HG02938 (cell line): ENCODE results near the gene MRO.
"Not testable (repeated sequence)": the region's sequence is repeated elsewhere in the genome, so short reads cannot be mapped to it uniquely, and the experiment has no call there.

Source experiments
- ATAC-seq: cut with Tn5 transposase; IDR thresholded peaks from one replicate; pipeline ENCODE4 v1.9.1; 2021; ENCODE audit warnings: mild to moderate bottlenecking, moderate library complexity; ENCODE audit not compliant: unreplicated experiment

The MRO gene

GRCh38 chr18:50819728-50820378 is at the start of gene MRO:
TSS of gene MRO (minus strand) at chr18:50820016. CDS start at chr18:50809400, 10,616 bp downstream.
- peak; percentile 95 for ATAC-seq

- no peak for ATAC-seq
Observed at GRCh38 chr18:50869150-50869549, 49.3 kb upstream of the MRO start.

- ATAC-seq: no peak
Observed at GRCh38 chr18:50866765-50867164, 46.9 kb upstream of the MRO start.

DNA sequence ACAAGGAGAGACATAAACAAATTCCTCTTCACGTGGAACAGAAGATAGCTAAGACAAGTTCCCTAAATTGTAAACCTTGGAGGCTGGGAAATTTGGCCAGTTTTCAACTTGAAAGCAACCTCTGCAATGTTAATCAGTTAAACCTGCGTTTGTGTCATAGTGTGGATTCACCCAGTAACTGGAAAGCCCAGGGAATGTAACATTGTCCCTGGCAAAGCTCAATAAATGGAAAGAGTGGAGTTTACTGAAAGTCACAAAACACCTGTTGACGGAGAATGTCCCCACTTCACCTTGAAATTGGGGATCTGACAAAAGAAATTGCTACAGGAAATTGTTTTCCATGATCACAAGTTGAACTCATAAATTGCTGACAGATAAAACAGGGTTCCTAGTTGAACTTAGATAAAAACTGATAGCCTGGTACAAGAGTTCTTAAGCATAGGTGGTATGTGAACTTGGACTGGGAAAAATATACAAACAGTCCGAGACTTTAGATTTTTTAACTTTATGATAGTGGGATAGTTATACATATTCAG is 44.1 kb upstream of the MRO start:
- ATAC-seq: no peak

DNA sequence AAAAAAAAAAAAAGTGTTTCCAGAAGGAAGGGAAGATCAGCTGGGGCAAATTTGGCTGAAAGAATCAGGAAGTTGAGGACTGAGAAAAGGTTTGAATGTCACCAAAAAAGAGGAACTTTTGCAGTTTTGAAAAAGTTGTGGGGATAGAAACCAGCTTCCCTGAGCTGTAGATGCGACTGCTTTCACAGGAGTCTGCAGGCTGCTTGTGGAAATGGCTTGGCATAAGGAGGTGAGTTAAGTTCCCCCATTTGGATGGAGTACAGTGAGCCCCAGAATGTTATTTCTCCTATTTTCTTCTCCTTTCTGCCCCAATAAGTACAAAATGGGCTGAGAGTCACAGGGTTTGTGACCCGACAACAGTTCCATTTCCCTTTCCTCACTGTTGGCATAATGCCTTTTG is 42.6 kb upstream of the MRO start:
- ATAC-seq: no peak

- no peak for ATAC-seq
Observed at GRCh38 chr18:50861617-50862016, 41.8 kb upstream of the MRO start.

DNA sequence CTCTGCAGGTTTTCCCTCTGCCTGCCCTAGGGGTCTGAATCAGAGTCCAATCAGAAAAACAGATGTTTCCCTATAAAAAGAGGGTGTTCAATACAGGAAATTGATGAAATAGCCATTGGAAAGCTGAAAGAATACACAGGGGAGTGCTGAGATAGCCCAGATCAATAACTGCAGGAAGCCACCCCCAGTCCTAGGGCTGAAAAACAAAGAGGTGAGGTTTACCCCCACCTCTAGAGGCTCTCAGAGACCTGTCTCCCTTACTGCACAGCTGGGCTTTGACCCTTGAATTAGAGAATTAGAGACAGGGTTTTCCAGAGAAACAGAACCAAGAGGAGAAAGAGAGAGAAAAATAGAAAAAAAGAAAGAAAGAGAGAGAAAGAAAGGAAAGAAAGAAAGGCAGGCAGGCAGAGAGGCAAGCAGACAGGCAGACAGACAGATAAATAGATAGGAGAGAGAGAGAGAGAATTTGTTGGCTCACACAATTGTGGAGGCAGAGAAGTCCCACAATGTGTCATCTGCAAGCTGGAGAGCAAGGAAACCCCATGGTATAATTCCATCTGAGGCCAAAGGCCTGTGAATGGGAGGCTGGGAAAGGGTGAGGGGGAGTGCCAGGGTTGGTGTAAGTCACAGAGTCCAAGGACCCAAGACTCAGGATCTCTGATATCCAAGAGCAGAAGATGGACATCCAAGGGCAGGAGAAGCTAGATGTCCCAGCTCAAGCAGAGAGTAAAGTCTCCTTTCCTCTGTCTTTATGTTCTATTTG is 40.2 kb upstream of the MRO start:
- no peak for ATAC-seq

GRCh38 chr18:50857694-50858093 is 37.9 kb upstream of the MRO start:
- no peak for ATAC-seq

DNA sequence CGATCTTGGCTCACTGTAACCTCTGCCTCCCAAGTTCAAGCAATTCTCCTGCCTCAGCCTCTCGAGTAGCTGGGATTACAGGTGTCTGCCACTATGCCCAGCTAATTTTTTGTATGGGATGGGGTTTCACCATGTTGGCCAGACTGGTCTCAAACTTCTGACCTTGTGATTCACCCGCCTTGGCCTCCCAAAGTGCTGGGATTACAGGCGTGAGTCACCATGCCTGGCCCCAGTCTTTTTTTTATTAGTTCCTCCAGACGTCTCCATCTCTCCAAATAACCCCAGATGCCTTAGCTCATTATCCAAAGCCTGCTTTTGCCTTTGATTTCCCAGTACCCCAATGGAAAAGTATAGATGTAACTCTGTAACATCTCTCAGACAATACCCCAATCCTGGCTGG is 37.4 kb upstream of the MRO start:
- ATAC-seq: not testable (repeated sequence)

DNA sequence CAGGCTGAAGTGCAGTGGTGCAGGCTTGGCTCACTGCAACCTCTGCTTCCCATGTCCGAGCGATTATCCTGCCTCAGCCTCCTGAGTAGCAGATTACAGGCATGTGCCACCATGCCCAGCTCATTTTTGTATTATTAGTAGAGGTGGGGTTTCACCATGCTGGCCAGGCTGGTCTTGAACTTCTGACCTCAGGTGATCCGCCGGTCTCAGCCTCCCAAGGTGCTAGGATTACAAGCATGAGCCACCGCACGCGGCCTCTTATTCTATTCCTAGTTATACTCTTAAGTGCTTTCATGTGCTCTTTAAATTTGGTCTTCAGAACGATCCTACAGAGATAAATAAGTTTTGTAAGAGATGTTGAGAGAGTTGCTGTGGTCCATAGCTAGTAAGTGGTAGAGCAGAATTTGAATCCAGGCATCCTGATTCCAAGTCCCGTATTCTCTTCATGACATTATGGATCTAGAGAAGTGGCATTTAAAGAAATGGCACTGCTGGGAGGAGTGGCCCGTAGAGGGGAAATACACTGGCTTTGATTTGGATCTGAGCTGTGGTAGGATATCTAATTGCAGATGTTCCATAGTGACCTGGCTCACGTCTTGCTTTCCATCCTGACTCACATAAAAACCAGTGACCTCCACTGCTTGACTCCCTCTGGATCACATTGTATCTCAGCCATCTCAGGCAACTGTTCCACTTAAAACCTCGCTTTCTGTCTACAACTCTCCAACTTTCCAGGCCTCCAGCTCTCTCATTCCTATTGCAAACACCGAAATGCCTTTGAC is 36.4 kb upstream of the MRO start:
- ATAC-seq: no peak

GRCh38 chr18:50853863-50854271 is 34.1 kb upstream of the MRO start:
- no peak for ATAC-seq

GRCh38 chr18:50850307-50851065 is 30.7 kb upstream of the MRO start:
- ATAC-seq: no peak

- no peak for ATAC-seq
Observed at GRCh38 chr18:50849419-50849821, 29.6 kb upstream of the MRO start.

DNA sequence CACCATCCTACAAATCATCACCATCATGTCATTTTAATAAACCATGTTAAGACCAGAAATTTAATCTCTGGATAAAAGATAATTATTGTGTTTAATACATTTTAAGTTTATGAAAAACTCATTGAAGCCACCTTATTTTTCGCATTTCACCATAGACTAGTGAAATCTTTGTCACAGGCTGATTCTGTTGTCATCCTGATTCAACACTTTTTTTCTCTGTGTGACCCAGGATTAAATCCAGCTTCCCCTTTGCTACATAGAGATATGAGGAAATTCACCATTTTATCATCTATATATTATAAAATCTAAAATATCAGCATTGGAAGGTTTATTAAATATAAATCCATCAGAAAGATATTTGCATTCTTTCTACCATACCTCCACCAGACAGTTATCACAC is 29.2 kb upstream of the MRO start:
- no peak for ATAC-seq

GRCh38 chr18:50848061-50848551 is 28.3 kb upstream of the MRO start:
- ATAC-seq: no peak

DNA sequence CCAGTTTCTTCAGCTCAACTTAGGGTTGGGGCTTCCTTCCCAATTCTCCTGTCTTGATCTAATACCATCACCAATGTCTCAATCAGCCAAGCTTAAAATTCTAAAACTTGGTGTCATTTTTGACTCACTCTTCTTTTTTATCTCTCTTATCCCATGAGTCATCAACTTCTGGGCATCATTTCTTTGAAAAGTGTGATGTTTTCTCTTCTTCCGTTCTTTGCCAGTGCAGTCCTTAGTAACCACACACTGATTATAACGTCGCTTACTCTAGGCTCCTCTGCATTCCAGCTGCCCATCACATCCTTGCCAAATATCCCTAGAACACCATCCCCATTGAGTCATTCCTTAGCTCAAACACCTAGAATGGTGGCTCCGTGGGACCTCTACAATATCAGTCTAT is 27.4 kb upstream of the MRO start:
- no peak for ATAC-seq

DNA sequence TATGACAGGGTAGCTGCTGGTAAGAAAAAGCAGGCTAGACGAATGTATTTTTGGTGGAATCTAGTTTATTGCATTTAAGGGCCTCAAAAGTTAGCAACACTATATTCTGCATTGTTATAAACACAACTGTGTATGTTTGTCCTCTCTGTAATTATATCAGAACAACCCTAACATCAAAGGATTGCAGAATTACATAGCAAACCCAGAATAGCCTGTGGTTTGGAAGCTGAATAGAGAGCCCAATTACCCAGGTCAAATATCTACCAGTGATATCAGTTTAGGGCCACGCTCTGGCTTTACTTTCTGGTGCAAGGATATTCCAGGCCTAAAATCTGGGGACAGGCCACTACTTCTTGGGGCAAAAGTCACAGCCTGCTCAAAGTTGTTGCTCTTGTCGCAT is 25.1 kb upstream of the MRO start:
- ATAC-seq: no peak

GRCh38 chr18:50844554-50844953 is 24.7 kb upstream of the MRO start:
- no peak for ATAC-seq

- ATAC-seq: no peak
Observed at GRCh38 chr18:50842846-50843245, 23.0 kb upstream of the MRO start.

- no peak for ATAC-seq
Observed at GRCh38 chr18:50839996-50840395, 20.2 kb upstream of the MRO start.

DNA sequence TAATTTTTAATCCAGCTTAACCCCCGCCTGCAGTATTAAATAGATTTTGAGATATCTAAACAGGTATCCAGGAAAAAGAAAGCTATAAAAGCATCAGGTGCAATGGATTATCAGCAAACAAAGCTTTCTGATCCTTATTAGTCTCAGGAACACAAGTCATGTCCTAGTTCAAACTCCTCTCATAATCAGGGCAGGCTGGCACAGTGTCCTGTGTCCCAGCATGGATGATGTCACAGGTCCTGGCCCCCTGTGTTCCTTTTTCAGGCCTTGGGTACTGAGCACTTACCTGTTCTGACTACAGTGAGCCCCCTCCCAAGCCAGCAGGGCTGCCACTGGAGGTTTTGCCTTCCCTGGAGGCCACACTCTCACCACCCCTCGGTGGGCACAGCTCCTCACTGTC is 19.5 kb upstream of the MRO start:
- ATAC-seq: no peak
